Superior temporal gyrus (tissue), 1 donor: Measurements from ENCODE around the gene SPPL2B.
"Not testable (repeated sequence)": the region's sequence is repeated elsewhere in the genome, so short reads cannot be mapped to it uniquely, and the experiment has no call there.

Source experiments
- DNase-seq: peaks from one replicate; pipeline ENCODE4 v3.0.0-alpha.2; 2016; ENCODE audit errors: extremely low spot score

Gene SPPL2B

GRCh38 chr19:2376784-2377519 lies 48.5 kb downstream of the SPPL2B start:
- no peak for DNase-seq

GRCh38 chr19:2380567-2380966 lies 52.1 kb downstream of the SPPL2B start:
- DNase-seq: no peak

- DNase-seq: peak; percentile 97
Measured at GRCh38 chr19:2381148-2381820, 52.8 kb downstream of the SPPL2B start.

- DNase-seq: no peak
Measured at GRCh38 chr19:2382530-2383222, 54.2 kb downstream of the SPPL2B start.

GRCh38 chr19:2385053-2385721 lies 56.7 kb downstream of the SPPL2B start:
- no peak for DNase-seq

GRCh38 chr19:2387367-2388288 lies 59.1 kb downstream of the SPPL2B start:
- DNase-seq: no peak

GRCh38 chr19:2389594-2389993 lies 61.1 kb downstream of the SPPL2B start:
- DNase-seq: no peak

GRCh38 chr19:2391118-2391725 lies 62.7 kb downstream of the SPPL2B start:
- peak; percentile 88 for DNase-seq

GRCh38 chr19:2392366-2392765 lies 63.9 kb downstream of the SPPL2B start:
- DNase-seq: no peak

- not testable (repeated sequence) for DNase-seq
Measured at GRCh38 chr19:2392899-2393298, 64.4 kb downstream of the SPPL2B start.

GRCh38 chr19:2394054-2394441 lies 65.6 kb downstream of the SPPL2B start:
- no peak for DNase-seq

- peak; percentile 18 for DNase-seq
Measured at GRCh38 chr19:2394442-2395292, 66.2 kb downstream of the SPPL2B start.

- DNase-seq: not testable (repeated sequence)
Measured at GRCh38 chr19:2395293-2395829, 66.9 kb downstream of the SPPL2B start.

GRCh38 chr19:2397173-2397572 lies 68.7 kb downstream of the SPPL2B start:
- DNase-seq: not testable (repeated sequence)

GRCh38 chr19:2398735-2399305 lies 70.3 kb downstream of the SPPL2B start:
- DNase-seq: no peak

GRCh38 chr19:2399582-2399981 lies 71.1 kb downstream of the SPPL2B start:
- no peak for DNase-seq
